ENCODE data around the gene SPAG8.

The SPAG8 gene

DNA sequence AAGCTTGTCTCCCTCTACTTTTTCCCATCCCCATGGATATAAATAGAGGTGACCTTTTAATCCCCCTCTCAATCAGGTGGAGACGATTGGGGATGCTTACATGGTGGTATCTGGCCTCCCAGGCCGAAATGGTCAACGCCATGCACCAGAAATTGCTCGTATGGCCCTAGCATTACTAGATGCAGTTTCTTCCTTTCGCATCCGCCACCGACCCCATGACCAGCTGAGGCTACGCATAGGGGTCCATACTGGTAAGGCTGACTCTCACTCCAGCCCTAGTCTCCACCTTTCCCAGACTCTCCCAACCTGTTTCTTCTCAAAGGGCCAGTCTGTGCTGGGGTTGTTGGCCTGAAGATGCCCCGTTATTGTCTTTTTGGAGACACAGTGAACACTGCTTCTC lies 3.6 kb downstream of the SPAG8 start:
- no peak for DNase-seq (ENCODE audit: low spot score)
- POLR2A ChIA-PET (ENCODE audit: low non-redundant PET) = no interaction called here
- TF ChIP-seq, protein P1, sequence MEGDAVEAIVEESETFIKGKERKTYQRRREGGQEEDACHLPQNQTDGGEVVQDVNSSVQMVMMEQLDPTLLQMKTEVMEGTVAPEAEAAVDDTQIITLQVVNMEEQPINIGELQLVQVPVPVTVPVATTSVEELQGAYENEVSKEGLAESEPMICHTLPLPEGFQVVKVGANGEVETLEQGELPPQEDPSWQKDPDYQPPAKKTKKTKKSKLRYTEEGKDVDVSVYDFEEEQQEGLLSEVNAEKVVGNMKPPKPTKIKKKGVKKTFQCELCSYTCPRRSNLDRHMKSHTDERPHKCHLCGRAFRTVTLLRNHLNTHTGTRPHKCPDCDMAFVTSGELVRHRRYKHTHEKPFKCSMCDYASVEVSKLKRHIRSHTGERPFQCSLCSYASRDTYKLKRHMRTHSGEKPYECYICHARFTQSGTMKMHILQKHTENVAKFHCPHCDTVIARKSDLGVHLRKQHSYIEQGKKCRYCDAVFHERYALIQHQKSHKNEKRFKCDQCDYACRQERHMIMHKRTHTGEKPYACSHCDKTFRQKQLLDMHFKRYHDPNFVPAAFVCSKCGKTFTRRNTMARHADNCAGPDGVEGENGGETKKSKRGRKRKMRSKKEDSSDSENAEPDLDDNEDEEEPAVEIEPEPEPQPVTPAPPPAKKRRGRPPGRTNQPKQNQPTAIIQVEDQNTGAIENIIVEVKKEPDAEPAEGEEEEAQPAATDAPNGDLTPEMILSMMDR (conservative IDR thresholded peaks at IDR 0.05; ENCODE audit: low read depth) = no peak
- no peak overlapping the region for H3K27ac ChIP-seq
- CTCF ChIA-PET = interaction anchor here (0.6 to 3.4 kb wide), 3 partner anchors 18 to 147 kb away, joined by 3 to 10 read pairs (median 4); no protein-coding TSS in a partner anchor

DNA sequence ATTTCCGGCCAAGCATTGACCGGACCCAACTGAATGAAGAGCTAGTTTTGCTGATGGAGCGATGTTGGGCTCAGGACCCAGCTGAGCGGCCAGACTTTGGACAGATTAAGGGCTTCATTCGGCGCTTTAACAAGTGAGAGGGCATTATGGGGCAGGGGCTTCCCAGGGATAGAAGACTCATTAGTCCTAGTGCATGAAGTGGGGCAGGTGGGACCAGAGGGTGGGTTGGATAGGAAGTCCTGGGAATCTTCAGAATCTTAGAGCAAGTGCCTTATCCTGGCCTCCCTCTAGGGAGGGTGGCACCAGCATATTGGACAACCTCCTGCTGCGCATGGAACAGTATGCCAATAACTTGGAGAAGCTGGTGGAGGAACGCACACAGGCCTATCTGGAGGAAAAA lies 6.0 kb downstream of the SPAG8 start:
- TF ChIP-seq, protein P1 (conservative IDR thresholded peaks at IDR 0.05; ENCODE audit: low read depth) = no peak
- no peak overlapping the region for H3K27ac ChIP-seq
- POLR2A ChIA-PET (ENCODE audit: low non-redundant PET) = no interaction called here
- DNase-seq (ENCODE audit: low spot score) = no peak
- CTCF ChIA-PET = interaction anchor here (3.4 kb wide), 1 partner anchor 16 kb away, joined by 10 read pairs; no protein-coding TSS in a partner anchor

DNA sequence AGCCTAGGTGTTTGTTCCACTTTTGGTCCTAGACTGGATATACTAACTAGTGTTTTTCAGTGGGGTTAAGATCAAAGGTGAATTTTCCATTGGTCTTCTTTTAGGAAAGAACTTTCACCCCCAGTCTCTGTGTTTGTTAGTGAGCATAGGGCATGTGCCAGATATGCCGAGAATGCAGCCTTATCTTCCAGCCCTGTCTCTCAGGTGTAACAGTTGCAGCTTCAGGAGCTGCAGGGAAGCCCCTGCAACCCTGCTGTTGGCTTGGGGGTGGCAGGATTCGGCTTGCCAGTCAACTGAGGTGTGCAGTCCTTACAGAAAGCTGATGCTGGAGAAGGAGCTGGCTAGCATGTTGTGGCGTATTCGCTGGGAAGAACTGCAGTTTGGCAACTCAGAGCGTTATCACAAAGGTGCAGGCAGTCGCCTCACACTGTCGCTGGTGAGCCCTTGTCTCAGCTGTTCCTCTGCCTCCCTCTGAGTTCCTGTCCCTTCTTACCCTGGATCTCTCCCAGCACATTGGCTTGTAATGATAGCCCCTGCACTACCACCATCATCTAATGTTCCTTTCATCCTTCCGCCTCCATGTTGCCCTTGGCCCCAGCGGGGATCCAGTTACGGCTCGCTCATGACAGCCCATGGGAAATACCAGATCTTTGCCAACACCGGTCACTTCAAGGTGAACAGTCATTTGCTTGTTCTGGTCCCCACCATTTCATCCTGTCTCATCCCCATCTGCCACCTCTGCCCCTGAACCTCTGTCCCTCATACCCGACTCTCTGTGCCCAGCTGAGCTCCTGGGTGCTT lies 10.5 kb downstream of the SPAG8 start:
- ChIA-PET POLR2A (ENCODE audit: low non-redundant PET) (no interaction called here), CTCF (interaction anchor here (0.5 to 1.6 kb wide), 3 partner anchors 11 to 105 kb away, joined by 3 to 5 read pairs (median 4); partner anchors contain the start of gene HRCT1)
- TF ChIP-seq, protein P1 (conservative IDR thresholded peaks at IDR 0.05; ENCODE audit: low read depth) = no peak
- no peak for DNase-seq (ENCODE audit: low spot score)
- H3K27ac ChIP-seq = no peak overlapping the region

DNA sequence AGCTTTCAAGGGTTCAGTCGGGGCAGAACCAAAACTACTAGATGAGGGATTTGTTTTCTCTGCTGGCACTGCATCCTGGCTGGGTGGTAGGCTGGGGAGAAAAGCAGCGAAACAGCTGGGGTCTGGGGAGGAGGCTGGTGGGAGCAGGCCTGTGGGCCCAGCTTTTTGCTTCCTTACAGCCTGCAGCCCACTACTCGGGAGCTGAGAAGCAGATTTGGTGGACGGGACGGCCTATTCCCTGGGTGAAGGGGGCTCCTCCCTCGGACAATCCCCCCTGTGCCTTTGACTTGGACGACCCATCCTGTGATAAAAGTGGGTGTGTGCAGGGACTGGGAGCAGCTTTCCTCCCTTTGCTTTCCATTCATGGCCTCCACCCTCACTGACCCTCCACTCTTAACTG lies 11.5 kb downstream of the SPAG8 start:
- CTCF ChIA-PET = interaction anchor here (1.6 kb wide), 1 partner anchor 10 kb away, joined by 5 read pairs; no protein-coding TSS in a partner anchor
- DNase-seq (ENCODE audit: low spot score) = no peak
- POLR2A ChIA-PET (ENCODE audit: low non-redundant PET) = no interaction called here
- no peak overlapping the region for H3K27ac ChIP-seq
- TF ChIP-seq, protein P1 (conservative IDR thresholded peaks at IDR 0.05; ENCODE audit: low read depth) = no peak

DNA sequence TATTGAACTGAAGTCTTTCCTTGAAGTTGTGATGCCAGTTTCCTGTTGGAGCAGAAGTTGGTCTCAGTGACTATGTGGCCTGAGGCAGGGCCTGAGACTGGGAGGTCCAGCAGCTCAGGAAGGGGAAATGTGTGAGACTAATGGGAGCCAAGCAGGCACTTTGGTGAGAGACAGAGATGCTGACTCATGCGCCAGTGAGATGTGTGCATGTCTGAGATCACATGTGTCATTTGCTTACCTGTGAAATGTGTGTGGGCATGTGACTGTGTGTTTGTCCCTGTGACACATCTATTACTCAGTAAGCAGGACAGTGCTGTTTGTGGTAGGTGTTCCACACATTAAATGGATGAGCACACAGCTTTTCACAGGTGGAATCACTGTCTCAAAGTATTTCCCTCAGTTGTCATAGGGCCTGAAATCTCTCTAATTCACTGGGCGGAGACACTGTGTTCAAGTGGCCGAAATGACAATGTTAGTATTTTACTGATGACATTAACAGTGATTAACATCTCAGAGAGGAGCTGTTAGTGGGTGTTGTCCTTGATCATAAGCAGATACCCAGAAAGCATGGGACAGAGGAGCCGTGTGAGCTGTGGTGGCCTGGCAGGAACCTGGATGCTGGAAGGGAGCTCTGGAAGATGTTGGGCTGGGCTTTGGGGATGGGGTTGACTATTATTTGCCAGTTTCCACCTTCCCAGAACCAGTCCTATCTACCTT lies 13.2 kb downstream of the SPAG8 start:
- POLR2A ChIA-PET (ENCODE audit: low non-redundant PET) = no interaction called here
- TF ChIP-seq, protein P1 (conservative IDR thresholded peaks at IDR 0.05; ENCODE audit: low read depth) = no peak
- peak; percentile 75 for DNase-seq (ENCODE audit: low spot score)
- H3K27ac ChIP-seq = peak overlapping the region; percentile 51
- CTCF ChIA-PET = interaction anchor here (0.5 to 0.8 kb wide), 2 partner anchors 9 to 250 kb away, joined by 3 to 4 read pairs; no protein-coding TSS in a partner anchor

DNA sequence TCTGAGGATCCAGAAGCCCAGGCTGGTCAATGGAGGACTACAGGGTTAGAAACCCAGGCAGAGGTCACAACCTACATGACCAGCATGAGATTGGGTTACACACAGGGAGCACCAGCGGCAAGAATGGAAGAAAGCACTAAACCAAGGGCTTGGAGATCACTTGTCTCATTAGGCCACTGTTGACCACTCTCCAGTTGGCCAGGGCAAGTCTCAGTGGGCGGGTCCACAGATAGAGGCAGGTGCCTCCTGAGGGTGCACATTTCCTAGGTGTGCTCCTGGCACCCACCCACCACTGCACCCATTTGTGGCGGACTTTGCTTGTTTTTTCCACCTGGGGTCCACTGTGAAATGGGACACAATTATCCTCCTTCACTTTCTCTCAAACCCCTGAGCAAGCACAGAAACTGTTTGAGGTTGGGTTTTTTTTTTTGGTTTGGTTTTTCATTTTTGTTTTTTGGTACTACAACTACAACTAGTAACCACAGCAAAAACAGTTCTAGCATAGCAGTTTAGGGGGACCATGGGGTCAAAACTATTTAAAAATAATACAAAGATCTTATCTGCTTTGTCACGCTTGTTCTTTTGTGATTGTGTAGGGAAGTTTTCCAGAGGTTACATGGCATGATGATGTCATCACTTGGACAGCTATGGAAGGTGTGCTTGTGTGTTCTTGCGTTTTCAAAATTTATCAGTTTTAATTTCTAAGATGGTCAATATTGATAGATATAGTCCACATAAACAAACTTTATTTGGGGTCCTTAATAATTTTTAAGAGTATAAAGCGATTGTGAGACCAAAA lies 14.6 kb downstream of the SPAG8 start:
- no peak for DNase-seq (ENCODE audit: low spot score)
- CTCF ChIA-PET = interaction anchor here (0.7 kb wide), 1 partner anchor 81 kb away, joined by 3 read pairs; no protein-coding TSS in a partner anchor
- TF ChIP-seq, protein P1 (conservative IDR thresholded peaks at IDR 0.05; ENCODE audit: low read depth) = no peak
- H3K27ac ChIP-seq = no peak overlapping the region
- POLR2A ChIA-PET (ENCODE audit: low non-redundant PET) = no interaction called here
